ENCODE measurements around the gene TAS1R1. TPM values are rescaled to one million over a fixed set of nuclear protein-coding genes. Genes with fewer than 3 reads are reported as not detected.

The TAS1R1 gene
- total RNA-seq, 1 experiment from 2014 or later = not detected

DNA sequence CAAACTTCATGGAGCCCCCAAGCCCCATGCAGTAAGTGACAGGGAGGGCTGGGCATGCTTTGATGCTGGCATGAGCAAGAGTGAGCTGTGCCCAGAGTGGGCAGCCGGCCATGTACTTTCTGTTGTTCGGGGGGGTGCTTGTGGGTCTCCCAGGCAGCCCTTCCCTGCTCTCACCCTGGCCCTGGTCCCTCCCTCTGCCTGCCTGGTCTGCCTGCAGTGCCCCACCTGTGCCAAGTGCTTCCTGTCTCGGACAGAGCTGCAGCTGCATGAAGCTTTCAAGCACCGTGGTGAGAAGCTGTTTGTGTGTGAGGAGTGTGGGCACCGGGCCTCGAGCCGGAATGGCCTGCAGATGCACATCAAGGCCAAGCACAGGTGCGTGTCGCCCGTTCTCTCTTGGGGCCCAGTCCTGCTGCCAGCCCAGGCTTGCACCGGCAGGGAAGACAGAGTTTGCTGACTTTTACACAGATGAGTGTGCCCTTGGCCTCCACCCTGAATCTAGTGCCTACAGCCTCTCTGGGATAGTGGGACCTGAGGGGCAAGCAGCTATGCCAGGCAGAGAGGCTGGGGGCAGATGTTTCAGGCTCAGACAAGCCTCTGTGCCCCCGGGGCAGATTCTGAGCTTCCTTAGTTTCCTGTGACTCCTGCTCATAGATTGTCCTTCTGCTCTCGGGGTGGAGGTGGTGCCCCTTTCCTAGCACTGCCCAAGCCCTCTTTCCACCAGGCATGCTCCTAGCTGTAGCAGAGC, 32.3 kb downstream of the TAS1R1 start:
- Histone ChIP-seq H3K36me3 (ENCODE audit: control insufficient read depth, insufficient read depth, low read length) (peaks cover 2% of the 10 kb centered on the region; the same call in 1 of the 2 replicates), H3K4me1 (peaks cover 7% of the 10 kb centered on the region), H3K4me3 (ENCODE audit: low read depth, low read length) (no peak overlapping the region), H3K9me3 (no peaks in the 10 kb centered on the region), H3K27me3 (replicated peaks; ENCODE audit: control insufficient read depth, insufficient read depth, low read length) (no peaks in the 10 kb centered on the region)
- ChIA-PET CTCF (no interaction called here), POLR2A (no interaction called here)
- Mint-ChIP-seq H3K4me3 (ENCODE audit: unreplicated experiment) (no peak overlapping the region), H3K27ac (ENCODE audit: unreplicated experiment) (no peak overlapping the region), H3K36me3 (ENCODE audit: insufficient read depth, unreplicated experiment) (peaks cover 14% of the 10 kb centered on the region), H3K27me3 (ENCODE audit: insufficient read depth, unreplicated experiment) (no peaks in the 10 kb centered on the region), H3K9me3 (ENCODE audit: unreplicated experiment) (no peaks in the 10 kb centered on the region), H3K4me1 (ENCODE audit: low read depth, unreplicated experiment) (no peaks in the 10 kb centered on the region)
- TF ChIP-seq, protein P1, sequence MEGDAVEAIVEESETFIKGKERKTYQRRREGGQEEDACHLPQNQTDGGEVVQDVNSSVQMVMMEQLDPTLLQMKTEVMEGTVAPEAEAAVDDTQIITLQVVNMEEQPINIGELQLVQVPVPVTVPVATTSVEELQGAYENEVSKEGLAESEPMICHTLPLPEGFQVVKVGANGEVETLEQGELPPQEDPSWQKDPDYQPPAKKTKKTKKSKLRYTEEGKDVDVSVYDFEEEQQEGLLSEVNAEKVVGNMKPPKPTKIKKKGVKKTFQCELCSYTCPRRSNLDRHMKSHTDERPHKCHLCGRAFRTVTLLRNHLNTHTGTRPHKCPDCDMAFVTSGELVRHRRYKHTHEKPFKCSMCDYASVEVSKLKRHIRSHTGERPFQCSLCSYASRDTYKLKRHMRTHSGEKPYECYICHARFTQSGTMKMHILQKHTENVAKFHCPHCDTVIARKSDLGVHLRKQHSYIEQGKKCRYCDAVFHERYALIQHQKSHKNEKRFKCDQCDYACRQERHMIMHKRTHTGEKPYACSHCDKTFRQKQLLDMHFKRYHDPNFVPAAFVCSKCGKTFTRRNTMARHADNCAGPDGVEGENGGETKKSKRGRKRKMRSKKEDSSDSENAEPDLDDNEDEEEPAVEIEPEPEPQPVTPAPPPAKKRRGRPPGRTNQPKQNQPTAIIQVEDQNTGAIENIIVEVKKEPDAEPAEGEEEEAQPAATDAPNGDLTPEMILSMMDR (IDR thresholded peaks at IDR 0.05; ENCODE audit: insufficient read depth in 1 of 2, low read depth in 1 of 2, low read length in 1 of 2, severe bottlenecking in 1 of 2, unreplicated experiment in 1 of 2) = no peak
- intact Hi-C loops (cut with micrococcal nuclease; ENCODE audit: unreplicated experiment) = no loop called here
- no peak for DNase-seq
- BruUV-seq (replicated peaks) = no TSS peak

DNA sequence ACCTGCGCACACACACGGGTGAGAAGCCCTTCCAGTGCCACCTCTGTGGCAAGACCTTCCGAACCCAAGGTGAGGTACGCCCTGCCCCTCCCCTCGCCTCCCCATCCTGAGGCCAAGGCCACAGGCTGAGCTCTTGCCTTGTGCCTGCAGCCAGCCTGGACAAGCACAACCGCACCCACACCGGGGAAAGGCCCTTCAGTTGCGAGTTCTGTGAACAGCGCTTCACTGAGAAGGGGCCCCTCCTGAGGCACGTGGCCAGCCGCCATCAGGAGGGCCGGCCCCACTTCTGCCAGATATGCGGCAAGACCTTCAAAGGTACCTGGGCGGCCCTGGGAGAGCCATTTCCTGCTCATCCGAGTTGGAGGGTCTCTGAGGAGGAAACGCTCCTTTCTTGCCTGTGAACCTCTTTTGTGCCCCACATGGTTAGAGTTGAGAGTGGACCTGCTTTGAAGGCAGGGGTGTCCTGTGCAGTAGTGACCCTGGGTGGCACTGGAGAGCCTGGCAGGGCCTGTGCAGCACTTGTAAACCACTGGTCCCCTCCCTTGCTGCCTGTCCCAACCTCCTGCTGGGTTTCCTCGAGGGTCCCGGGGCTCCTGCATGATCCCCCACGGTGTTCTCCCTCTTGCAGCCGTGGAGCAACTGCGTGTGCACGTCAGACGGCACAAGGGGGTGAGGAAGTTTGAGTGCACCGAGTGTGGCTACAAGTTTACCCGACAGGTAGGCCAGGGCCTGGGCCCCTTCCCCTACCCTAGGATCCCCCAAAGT, 33.2 kb downstream of the TAS1R1 start:
- H3K36me3 ChIP-seq (ENCODE audit: control insufficient read depth, insufficient read depth, low read length) = peaks cover 2% of the 10 kb centered on the region; the same call in 1 of the 2 replicates
- H3K36me3 Mint-ChIP-seq (ENCODE audit: insufficient read depth, unreplicated experiment) = peaks cover 15% of the 10 kb centered on the region
- intact Hi-C loops (cut with micrococcal nuclease; ENCODE audit: unreplicated experiment) = no loop called here
- no TSS peak for BruUV-seq (replicated peaks)
- H3K4me1 Mint-ChIP-seq (ENCODE audit: low read depth, unreplicated experiment) = no peaks in the 10 kb centered on the region
- no peaks in the 10 kb centered on the region for H3K27me3 ChIP-seq (replicated peaks; ENCODE audit: control insufficient read depth, insufficient read depth, low read length)
- no peaks in the 10 kb centered on the region for H3K27me3 Mint-ChIP-seq (ENCODE audit: insufficient read depth, unreplicated experiment)
- ChIA-PET POLR2A (no interaction called here), CTCF (no interaction called here)
- TF ChIP-seq, protein P1 (IDR thresholded peaks at IDR 0.05; ENCODE audit: insufficient read depth in 1 of 2, low read depth in 1 of 2, low read length in 1 of 2, severe bottlenecking in 1 of 2, unreplicated experiment in 1 of 2) = no peak
- DNase-seq = no peak
- H3K4me3 ChIP-seq (ENCODE audit: low read depth, low read length) = no peak overlapping the region
- H3K9me3 Mint-ChIP-seq (ENCODE audit: unreplicated experiment) = no peaks in the 10 kb centered on the region
- no peak overlapping the region for H3K27ac Mint-ChIP-seq (ENCODE audit: unreplicated experiment)
- H3K4me3 Mint-ChIP-seq (ENCODE audit: unreplicated experiment) = no peak overlapping the region
- no peaks in the 10 kb centered on the region for H3K9me3 ChIP-seq
- no peaks in the 10 kb centered on the region for H3K4me1 ChIP-seq

DNA sequence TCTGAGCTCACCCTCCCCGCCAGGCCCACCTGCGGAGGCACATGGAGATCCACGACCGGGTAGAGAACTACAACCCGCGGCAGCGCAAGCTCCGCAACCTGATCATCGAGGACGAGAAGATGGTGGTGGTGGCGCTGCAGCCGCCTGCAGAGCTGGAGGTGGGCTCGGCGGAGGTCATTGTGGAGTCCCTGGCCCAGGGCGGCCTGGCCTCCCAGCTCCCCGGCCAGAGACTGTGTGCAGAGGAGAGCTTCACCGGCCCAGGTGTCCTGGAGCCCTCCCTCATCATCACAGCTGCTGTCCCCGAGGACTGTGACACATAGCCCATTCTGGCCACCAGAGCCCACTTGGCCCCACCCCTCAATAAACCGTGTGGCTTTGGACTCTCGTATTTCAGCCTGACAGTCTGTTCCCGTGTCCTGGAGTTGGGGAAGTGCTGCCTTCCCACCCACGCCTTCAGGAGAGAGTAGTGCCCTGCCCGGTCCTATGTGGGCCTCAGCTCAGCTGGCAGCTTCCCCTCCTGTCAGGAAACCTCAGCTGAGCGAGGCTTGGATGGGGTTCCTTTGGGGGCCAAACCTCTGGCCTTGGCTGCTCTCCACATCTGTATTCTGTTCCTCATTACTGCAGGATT, 33.9 kb downstream of the TAS1R1 start:
- Mint-ChIP-seq H3K4me1 (ENCODE audit: low read depth, unreplicated experiment) (no peaks in the 10 kb centered on the region), H3K36me3 (ENCODE audit: insufficient read depth, unreplicated experiment) (peaks cover 22% of the 10 kb centered on the region), H3K27me3 (ENCODE audit: insufficient read depth, unreplicated experiment) (no peaks in the 10 kb centered on the region), H3K9me3 (ENCODE audit: unreplicated experiment) (no peaks in the 10 kb centered on the region), H3K4me3 (ENCODE audit: unreplicated experiment) (no peak overlapping the region), H3K27ac (ENCODE audit: unreplicated experiment) (no peak overlapping the region)
- ChIA-PET CTCF (no interaction called here), POLR2A (no interaction called here)
- intact Hi-C loops (cut with micrococcal nuclease; ENCODE audit: unreplicated experiment) = no loop called here
- Histone ChIP-seq H3K4me1 (no peaks in the 10 kb centered on the region), H3K4me3 (ENCODE audit: low read depth, low read length) (no peak overlapping the region), H3K9me3 (no peaks in the 10 kb centered on the region), H3K27me3 (replicated peaks; ENCODE audit: control insufficient read depth, insufficient read depth, low read length) (no peaks in the 10 kb centered on the region), H3K36me3 (ENCODE audit: control insufficient read depth, insufficient read depth, low read length) (peaks cover 2% of the 10 kb centered on the region; the same call in 1 of the 2 replicates)
- BruUV-seq (replicated peaks) = no TSS peak
- no peak for DNase-seq
- TF ChIP-seq, protein P1 (IDR thresholded peaks at IDR 0.05; ENCODE audit: insufficient read depth in 1 of 2, low read depth in 1 of 2, low read length in 1 of 2, severe bottlenecking in 1 of 2, unreplicated experiment in 1 of 2) = no peak

All from Caco-2 (cell line).